Parathyroid adenoma (tissue), 2 donors: ENCODE results near the gene AMH.

Experiments
- H2AFZ ChIP-seq: fragments of 300-600 bp; sonication (generic); one replicate; pipeline ENCODE4 v1.7.0; 2017; ENCODE audit warnings: antibody characterized with exemption, mild to moderate bottlenecking
- H3K27ac ChIP-seq: fragments of 300-600 bp; sonication (generic); one replicate; pipeline ENCODE4 v1.7.0; 2017
- H3K27me3 ChIP-seq: fragments of 300-600 bp; sonication (generic); one replicate; pipeline ENCODE4 v1.7.0; 2017; ENCODE audit warnings: low read length; ENCODE audit not compliant: control insufficient read depth, insufficient read depth
- H3K36me3 ChIP-seq: fragments of 300-600 bp; sonication (generic); one replicate; pipeline ENCODE4 v1.7.0; 2017; ENCODE audit warnings: low read length; ENCODE audit not compliant: control insufficient read depth, insufficient read depth
- H3K4me1 ChIP-seq: fragments of 300-600 bp; sonication (generic); one replicate; pipeline ENCODE4 v1.7.0; 2017; ENCODE audit warnings: control low read depth
- H3K4me2 ChIP-seq: fragments of 300-600 bp; sonication (generic); one replicate; pipeline ENCODE4 v1.7.0; 2017; ENCODE audit warnings: low read length
- H3K4me3 ChIP-seq: fragments of 300-600 bp; sonication (generic); one replicate; pipeline ENCODE4 v1.7.0; 2017; ENCODE audit warnings: low read depth, low read length
- H3K79me2 ChIP-seq: fragments of 300-600 bp; sonication (generic); one replicate; pipeline ENCODE4 v1.7.0; 2017; ENCODE audit warnings: control low read depth
- H3K9ac ChIP-seq: fragments of 300-600 bp; sonication (generic); one replicate; pipeline ENCODE4 v1.7.0; 2017; ENCODE audit warnings: mild to moderate bottlenecking
- H3K9me3 ChIP-seq: fragments of 300-600 bp; sonication (generic); one replicate; pipeline ENCODE4 v1.7.0; 2017; ENCODE audit warnings: low read length; ENCODE audit not compliant: control insufficient read depth
- CTCF ChIP-seq: fragments of 300-600 bp; sonication (generic); IDR thresholded peaks from one replicate; pipeline ENCODE4 v1.7.0; 2017; ENCODE audit warnings: antibody characterized with exemption, mild to moderate bottlenecking
- donor health status: primary hyperparathyroidism.

AMH gene

DNA sequence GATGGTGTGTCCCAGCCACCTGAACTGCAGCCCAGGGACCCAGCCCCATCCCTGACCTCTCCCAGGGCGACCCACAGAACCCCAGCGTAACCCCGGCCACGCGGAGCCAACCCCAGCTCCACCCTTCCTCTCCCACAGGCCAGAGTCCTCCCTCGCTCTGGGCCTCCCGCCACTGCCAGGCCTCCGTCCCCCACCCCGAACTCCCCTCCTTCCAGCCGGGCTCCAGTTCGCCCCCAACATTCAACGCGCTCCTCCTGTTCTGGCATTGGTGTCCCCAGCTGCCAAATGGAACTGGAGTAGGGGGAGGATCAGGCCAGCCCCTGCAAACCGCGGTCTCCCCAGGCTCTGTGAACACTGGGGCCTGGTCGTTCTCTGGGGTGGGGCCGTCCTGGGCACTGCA lies 51.4 kb downstream of the AMH start:
- no peak for TF ChIP-seq CTCF
- Histone ChIP-seq H2AFZ (no peak overlapping the region), H3K4me3 (no peak overlapping the region), H3K4me1 (no peaks in the 10 kb centered on the region), H3K27ac (no peak overlapping the region), H3K36me3 (no peaks in the 10 kb centered on the region), H3K79me2 (no peaks in the 10 kb centered on the region), H3K9me3 (no peaks in the 10 kb centered on the region), H3K27me3 (no peaks in the 10 kb centered on the region), H3K9ac (no peak overlapping the region), H3K4me2 (no peak overlapping the region)
